Keratinocyte (primary cell): Measurements from ENCODE around the gene ARCN1. TPM values are rescaled to one million over a fixed set of nuclear protein-coding genes. Genes with fewer than 3 reads are reported as not detected.

Source experiments
- DNase-seq: peaks from one replicate; pipeline ENCODE4 v3.0.0-alpha.2; 2011; ENCODE audit warnings: low read depth, missing footprints, low spot score
- FAIRE-seq: peaks from 2 replicates; lab custom pipeline; 2011; peaks lifted over from hg19 to GRCh38; lab: Jason Lieb, UNC
- H2AFZ ChIP-seq: 2 replicates; pipeline ENCODE4 v1.6.0; 2012; ENCODE audit warnings: low read length, control low read depth, inconsistent platforms; ENCODE audit not compliant: control insufficient read depth
- H3K27ac ChIP-seq: 2 replicates; pipeline ENCODE4 v1.5.1; 2011; ENCODE audit warnings: low read length; ENCODE audit not compliant: control insufficient read depth, insufficient read depth
- H3K27me3 ChIP-seq: 3 replicates; pipeline ENCODE4 v1.6.0; 2011; ENCODE audit warnings: low read length; ENCODE audit not compliant: control insufficient read depth, insufficient read depth; ENCODE audit errors: extremely low read depth
- H3K36me3 ChIP-seq, 2 experiments: 2 replicates in 1 of 2; 3 replicates in 1 of 2; pipeline ENCODE4 v1.5.1; 2011; ENCODE audit warnings: low read length in 2 of 2, mild to moderate bottlenecking in 1 of 2; ENCODE audit not compliant: control insufficient read depth in 2 of 2, insufficient read depth in 2 of 2; ENCODE audit errors: extremely low read depth in 1 of 2
- H3K4me1 ChIP-seq: 3 replicates; pipeline ENCODE4 v1.5.1; 2011; ENCODE audit warnings: low read length; ENCODE audit not compliant: control insufficient read depth, insufficient read depth; ENCODE audit errors: extremely low read depth
- H3K4me2 ChIP-seq: 3 replicates; pipeline ENCODE4 v1.6.0; 2011; ENCODE audit warnings: low read depth, low read length; ENCODE audit not compliant: control insufficient read depth, insufficient read depth; ENCODE audit errors: extremely low read depth
- H3K4me3 ChIP-seq, 3 experiments: fragments of 200-600 bp in 1 of 3; sonication (generic) in 1 of 3; 2 replicates in 2 of 3; 3 replicates in 1 of 3; pipeline ENCODE4 v1.5.1; 2011 to 2016; ENCODE audit warnings: low read length in 3 of 3, mild to moderate bottlenecking in 3 of 3, control low read depth in 2 of 3, inconsistent platforms in 1 of 3, low read depth in 1 of 3, mixed read lengths in 1 of 3, mixed run types in 1 of 3, moderate library complexity in 1 of 3; ENCODE audit not compliant: control insufficient read depth in 2 of 3, insufficient read depth in 2 of 3; ENCODE audit errors: extremely low read depth in 1 of 3
- H3K79me2 ChIP-seq: 2 replicates; pipeline ENCODE4 v1.6.0; 2012; ENCODE audit warnings: low read length; ENCODE audit not compliant: control insufficient read depth, insufficient read depth
- H3K9ac ChIP-seq: 3 replicates; pipeline ENCODE4 v1.6.0; 2011; ENCODE audit warnings: low read length; ENCODE audit not compliant: control insufficient read depth, insufficient read depth; ENCODE audit errors: extremely low read depth
- H3K9me1 ChIP-seq: 3 replicates; pipeline ENCODE4 v1.6.0; 2011; ENCODE audit warnings: low read length; ENCODE audit not compliant: control insufficient read depth, insufficient read depth; ENCODE audit errors: extremely low read depth
- H3K9me3 ChIP-seq: 2 replicates; pipeline ENCODE4 v1.5.1; 2012; ENCODE audit warnings: low read depth, low read length; ENCODE audit not compliant: control insufficient read depth
- H4K20me1 ChIP-seq: 3 replicates; pipeline ENCODE4 v1.6.0; 2011; ENCODE audit warnings: low read length; ENCODE audit not compliant: control insufficient read depth, insufficient read depth; ENCODE audit errors: extremely low read depth
- EZH2 ChIP-seq: IDR thresholded peaks from one replicate; pipeline ENCODE4 v1.6.1; 2012; ENCODE audit warnings: inconsistent platforms, mild to moderate bottlenecking, low read length, moderate library complexity
- dilution Hi-C: fragments of 300-500 bp; cut with MboI; formaldehyde crosslinking; loops from one replicate; pipeline ENCODE4 v1.7.0; 2020; ENCODE audit warnings: low sequenced_read_pairs; ENCODE audit not compliant: extremely low pct_ligation_motif_present
- polyA plus RNA-seq, 5 experiments: library from polyadenylated mRNA; depleted of rRNA in 3 of 5; stranded (reverse) in 3 of 5; stranded (forward) in 1 of 5; unstranded in 1 of 5; fragments of >200 nt; gene quantifications; 1 replicate in 1 of 5; 2 replicates in 3 of 5; 3 replicates in 1 of 5; pipeline versions ENCODE4 v1.2.1 to v1.2.3, GENCODE V29; 2011 to 2012; ENCODE audit warnings: missing spikeins in 2 of 5, low read depth in 1 of 5, low replicate concordance in 1 of 5
- TF ChIP-seq, protein P1 (sequence below), 3 experiments: IDR thresholded peaks in 1 of 3; conservative IDR thresholded peaks in 1 of 3; optimal IDR thresholded peaks in 1 of 3; 2 replicates in 2 of 3; 3 replicates in 1 of 3; pipeline versions ENCODE3 to v1.5.1; 2011; ENCODE audit warnings: low read length in 3 of 3, mild to moderate bottlenecking in 3 of 3, moderate library complexity in 2 of 3, control low read depth in 1 of 3, inconsistent platforms in 1 of 3; ENCODE audit not compliant: insufficient read depth in 2 of 3; ENCODE audit errors: extremely low read depth in 1 of 3

Gene ARCN1
- polyA plus RNA-seq, 1 donor (not counting 4 experiments of a cell fraction or from before 2014, with no cell fraction given): 150 TPM

- Histone ChIP-seq H3K27me3 (no peaks in the 10 kb centered on the region), H3K4me3 (no peak overlapping the region), H2AFZ (no peak overlapping the region), H3K79me2 (no peaks in the 10 kb centered on the region), H3K9me1 (no peaks in the 10 kb centered on the region), H3K9ac (no peak overlapping the region), H3K9me3 (no peaks in the 10 kb centered on the region), H3K27ac (no peak overlapping the region), H3K4me1 (no peaks in the 10 kb centered on the region), H3K36me3 (peaks cover 27 to 39% of the 10 kb centered on the region in 2 experiments), H4K20me1 (no peaks in the 10 kb centered on the region), H3K4me2 (no peak overlapping the region)
- TF ChIP-seq, protein P1, sequence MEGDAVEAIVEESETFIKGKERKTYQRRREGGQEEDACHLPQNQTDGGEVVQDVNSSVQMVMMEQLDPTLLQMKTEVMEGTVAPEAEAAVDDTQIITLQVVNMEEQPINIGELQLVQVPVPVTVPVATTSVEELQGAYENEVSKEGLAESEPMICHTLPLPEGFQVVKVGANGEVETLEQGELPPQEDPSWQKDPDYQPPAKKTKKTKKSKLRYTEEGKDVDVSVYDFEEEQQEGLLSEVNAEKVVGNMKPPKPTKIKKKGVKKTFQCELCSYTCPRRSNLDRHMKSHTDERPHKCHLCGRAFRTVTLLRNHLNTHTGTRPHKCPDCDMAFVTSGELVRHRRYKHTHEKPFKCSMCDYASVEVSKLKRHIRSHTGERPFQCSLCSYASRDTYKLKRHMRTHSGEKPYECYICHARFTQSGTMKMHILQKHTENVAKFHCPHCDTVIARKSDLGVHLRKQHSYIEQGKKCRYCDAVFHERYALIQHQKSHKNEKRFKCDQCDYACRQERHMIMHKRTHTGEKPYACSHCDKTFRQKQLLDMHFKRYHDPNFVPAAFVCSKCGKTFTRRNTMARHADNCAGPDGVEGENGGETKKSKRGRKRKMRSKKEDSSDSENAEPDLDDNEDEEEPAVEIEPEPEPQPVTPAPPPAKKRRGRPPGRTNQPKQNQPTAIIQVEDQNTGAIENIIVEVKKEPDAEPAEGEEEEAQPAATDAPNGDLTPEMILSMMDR (optimal IDR thresholded peaks at IDR 0.05 in 1 of 3, IDR thresholded peaks at IDR 0.05 in 1 of 3, conservative IDR thresholded peaks at IDR 0.05 in 1 of 3; ENCODE audit: extremely low read depth in 1 of 3, insufficient read depth in 2 of 3, low read length in 3 of 3): no peak
- TF ChIP-seq EZH2: no peak
- dilution Hi-C loops: no loop called here
- FAIRE-seq (no peak), DNase-seq (no peak)
Measured at GRCh38 chr11:118524356-118524755, 47.9 kb upstream of the ARCN1 start.

- H3K27ac ChIP-seq: no peak overlapping the region
- H3K9me1 ChIP-seq: no peaks in the 10 kb centered on the region
- no peak overlapping the region for H3K9ac ChIP-seq
- H3K36me3 ChIP-seq: peaks cover 22 to 39% of the 10 kb centered on the region in 2 experiments
- no peaks in the 10 kb centered on the region for H3K9me3 ChIP-seq
- FAIRE-seq: no peak
- no peak overlapping the region for H3K4me3 ChIP-seq
- DNase-seq: no peak
- H3K4me1 ChIP-seq: no peaks in the 10 kb centered on the region
- TF ChIP-seq EZH2: no peak
- TF ChIP-seq, protein P1 (optimal IDR thresholded peaks at IDR 0.05 in 1 of 3, IDR thresholded peaks at IDR 0.05 in 1 of 3, conservative IDR thresholded peaks at IDR 0.05 in 1 of 3; ENCODE audit: extremely low read depth in 1 of 3, insufficient read depth in 2 of 3, low read length in 3 of 3): no peak
- H3K27me3 ChIP-seq: no peaks in the 10 kb centered on the region
- H2AFZ ChIP-seq: no peak overlapping the region
- no peaks in the 10 kb centered on the region for H4K20me1 ChIP-seq
- H3K4me2 ChIP-seq: no peak overlapping the region
- no peaks in the 10 kb centered on the region for H3K79me2 ChIP-seq
- dilution Hi-C loops: no loop called here
Measured at GRCh38 chr11:118524757-118525470, 47.3 kb upstream of the ARCN1 start.
